HG03520 (cell line): ENCODE measurements around the gene MTERF4.

Source experiments
- ATAC-seq: cut with Tn5 transposase; IDR thresholded peaks from one replicate; pipeline ENCODE4 v1.9.1; 2021; ENCODE audit warnings: mild to moderate bottlenecking, moderate library complexity; ENCODE audit not compliant: unreplicated experiment

MTERF4 gene

GRCh38 chr2:241052677-241053360, 49.3 kb downstream of the MTERF4 start:
- no peak for ATAC-seq

GRCh38 chr2:241051578-241052487, 50.3 kb downstream of the MTERF4 start:
- no peak for ATAC-seq

- ATAC-seq: no peak
These were observed 51.2 kb downstream of the MTERF4 start for GRCh38 chr2:241050624-241051577.

GRCh38 chr2:241049739-241050623, 52.1 kb downstream of the MTERF4 start:
- ATAC-seq: no peak

GRCh38 chr2:241048949-241049343, 53.1 kb downstream of the MTERF4 start:
- ATAC-seq: no peak

GRCh38 chr2:241048149-241048948, 53.7 kb downstream of the MTERF4 start:
- ATAC-seq: no peak

GRCh38 chr2:241047253-241048010, 54.7 kb downstream of the MTERF4 start:
- no peak for ATAC-seq
